Measurements from ENCODE around the gene FUCA2. TPM values are rescaled to one million over a fixed set of nuclear protein-coding genes. Genes with fewer than 3 reads are reported as not detected.
A peak's percentile ranks its signal among the peaks of the same experiment; 100 is the strongest.
"Not testable (repeated sequence)": the region's sequence is repeated elsewhere in the genome, so short reads cannot be mapped to it uniquely, and the experiment has no call there.

Gene FUCA2
- polyA plus RNA-seq, 3 donors: 58.7 to 73.1 (median 68.8) TPM

- DNase-seq (ENCODE audit: low read depth in 3 of 3, low spot score in 2 of 3): no peak
Observed at GRCh38 chr6:143505111-143505510, 6.4 kb downstream of the FUCA2 start.

- DNase-seq (ENCODE audit: low read depth in 3 of 3, low spot score in 2 of 3): no peak
Observed at GRCh38 chr6:143504369-143504768, 7.2 kb downstream of the FUCA2 start.

GRCh38 chr6:143501851-143502250 lies 9.7 kb downstream of the FUCA2 start:
- no peak for DNase-seq (ENCODE audit: low read depth in 3 of 3, low spot score in 2 of 3)

- DNase-seq (ENCODE audit: low read depth in 3 of 3, low spot score in 2 of 3): no peak
Observed at GRCh38 chr6:143498428-143498827, 13.1 kb downstream of the FUCA2 start.

GRCh38 chr6:143496974-143497373 lies 14.5 kb downstream of the FUCA2 start:
- DNase-seq (ENCODE audit: low read depth in 3 of 3, low spot score in 2 of 3): no peak

- DNase-seq (ENCODE audit: low read depth in 3 of 3, low spot score in 2 of 3): no peak
Observed at GRCh38 chr6:143490775-143491174, 20.7 kb downstream of the FUCA2 start.

- no peak for DNase-seq (ENCODE audit: low read depth in 3 of 3, low spot score in 2 of 3)
Observed at GRCh38 chr6:143490244-143490643, 21.3 kb downstream of the FUCA2 start.

- DNase-seq (ENCODE audit: low read depth in 3 of 3, low spot score in 2 of 3): no peak
Observed at GRCh38 chr6:143486752-143487151, 24.8 kb downstream of the FUCA2 start.

- no peak for DNase-seq (ENCODE audit: low read depth in 3 of 3, low spot score in 2 of 3)
Observed at GRCh38 chr6:143485967-143486366, 25.6 kb downstream of the FUCA2 start.

- no peak for DNase-seq (ENCODE audit: low read depth in 3 of 3, low spot score in 2 of 3)
Observed at GRCh38 chr6:143482593-143482992, 28.9 kb downstream of the FUCA2 start.

GRCh38 chr6:143478479-143479062 lies 32.9 kb downstream of the FUCA2 start:
- no peak for DNase-seq (ENCODE audit: low read depth in 3 of 3, low spot score in 2 of 3)

- no peak for DNase-seq (ENCODE audit: low read depth in 3 of 3, low spot score in 2 of 3)
Observed at GRCh38 chr6:143476545-143476944, 35.0 kb downstream of the FUCA2 start.

GRCh38 chr6:143471822-143472221 lies 39.7 kb downstream of the FUCA2 start:
- DNase-seq (ENCODE audit: low read depth in 3 of 3, low spot score in 2 of 3): no peak

- DNase-seq (ENCODE audit: low read depth in 3 of 3, low spot score in 2 of 3): not testable (repeated sequence)
Observed at GRCh38 chr6:143468823-143469222, 42.7 kb downstream of the FUCA2 start.

GRCh38 chr6:143468026-143468425 lies 43.5 kb downstream of the FUCA2 start:
- no peak for DNase-seq (ENCODE audit: low read depth in 3 of 3, low spot score in 2 of 3)

GRCh38 chr6:143465546-143465945 lies 46.0 kb downstream of the FUCA2 start:
- no peak for DNase-seq (ENCODE audit: low read depth in 3 of 3, low spot score in 2 of 3)

GRCh38 chr6:143457563-143458359 lies 53.8 kb downstream of the FUCA2 start:
- no peak for DNase-seq (ENCODE audit: low read depth in 3 of 3, low spot score in 2 of 3)

- DNase-seq (ENCODE audit: low read depth in 3 of 3, low spot score in 2 of 3): no peak
Observed at GRCh38 chr6:143451531-143451930, 60.0 kb downstream of the FUCA2 start.

GRCh38 chr6:143450453-143451371 lies 60.8 kb downstream of the FUCA2 start, which contains the start of the genes ADAT2 and PEX3:
ADAT2 (minus strand) TSS chr6:143450695; CDS start chr6:143450658, 37 bp downstream.
PEX3 (plus strand) TSS chr6:143450805; CDS start chr6:143451043, 238 bp downstream.
- peak; percentile 74 to 81 (median 80) for DNase-seq (ENCODE audit: low read depth in 3 of 3, low spot score in 2 of 3)

- no peak for DNase-seq (ENCODE audit: low read depth in 3 of 3, low spot score in 2 of 3)
Observed at GRCh38 chr6:143449714-143450452, 61.6 kb downstream of the FUCA2 start.

All from right renal cortex interstitium (tissue), 3 donors.